ENCODE results near the gene MCCD1.

MCCD1 gene

GRCh38 chr6:31528307-31528777 is 420 bp upstream of the MCCD1 start:
- no peaks in the 10 kb centered on the region for H3K9me3 ChIP-seq (ENCODE audit: insufficient read depth, low read depth, low read length)
- H4K20me1 ChIP-seq (ENCODE audit: insufficient read depth, low read length, poor library complexity, severe bottlenecking), result peaks cover 40% of the 10 kb centered on the region
- no peak overlapping the region for H3K9ac ChIP-seq (ENCODE audit: low read depth, low read length, poor library complexity, severe bottlenecking)
- H3F3A ChIP-seq (ENCODE audit: low read depth), result peaks cover 2% of the 10 kb centered on the region; the same call in 1 of the 2 replicates
- H3K79me2 ChIP-seq (ENCODE audit: insufficient read depth, low read length), result peaks cover 28% of the 10 kb centered on the region
- H3K9me2 ChIP-seq (replicated peaks; ENCODE audit: low read depth, low read length), result no peaks in the 10 kb centered on the region
- no peak overlapping the region for H3K4me3 ChIP-seq (ENCODE audit: low read length, poor library complexity, severe bottlenecking)
- H2AFZ ChIP-seq (ENCODE audit: low read length), result no peak overlapping the region
- H3K4me2 ChIP-seq (ENCODE audit: low read depth, low read length, poor library complexity, severe bottlenecking), result no peak overlapping the region
- peaks cover 45% of the 10 kb centered on the region for H3K36me3 ChIP-seq (ENCODE audit: insufficient read depth, low read length)
- H3K4me1 ChIP-seq (ENCODE audit: insufficient read depth, low read length, poor library complexity, severe bottlenecking), result peaks cover 5% of the 10 kb centered on the region
- TF ChIP-seq CTCF (conservative IDR thresholded peaks at IDR 0.05; ENCODE audit: low read length) (no peak), EZH2phosphoT487 (IDR thresholded peaks at IDR 0.05; ENCODE audit: borderline replicate concordance) (no peak)
- no peaks in the 10 kb centered on the region for H3K27me3 ChIP-seq (ENCODE audit: insufficient read depth, low read length, poor library complexity, severe bottlenecking)

GRCh38 chr6:31529329-31530150 is 778 bp downstream of the MCCD1 start:
- Histone ChIP-seq H3K36me3 (ENCODE audit: insufficient read depth, low read length) (peaks cover 57% of the 10 kb centered on the region), H4K20me1 (ENCODE audit: insufficient read depth, low read length, poor library complexity, severe bottlenecking) (peaks cover 52% of the 10 kb centered on the region), H3K9me3 (ENCODE audit: insufficient read depth, low read depth, low read length) (no peaks in the 10 kb centered on the region), H2AFZ (ENCODE audit: low read length) (no peak overlapping the region), H3F3A (ENCODE audit: low read depth) (peaks cover 2% of the 10 kb centered on the region; the same call in 1 of the 2 replicates), H3K9me2 (replicated peaks; ENCODE audit: low read depth, low read length) (no peaks in the 10 kb centered on the region), H3K4me3 (ENCODE audit: low read length, poor library complexity, severe bottlenecking) (no peak overlapping the region), H3K27me3 (ENCODE audit: insufficient read depth, low read length, poor library complexity, severe bottlenecking) (no peaks in the 10 kb centered on the region), H3K79me2 (ENCODE audit: insufficient read depth, low read length) (peaks cover 40% of the 10 kb centered on the region), H3K4me2 (ENCODE audit: low read depth, low read length, poor library complexity, severe bottlenecking) (no peak overlapping the region), H3K9ac (ENCODE audit: low read depth, low read length, poor library complexity, severe bottlenecking) (no peak overlapping the region), H3K4me1 (ENCODE audit: insufficient read depth, low read length, poor library complexity, severe bottlenecking) (peaks cover 17% of the 10 kb centered on the region)
- TF ChIP-seq EZH2phosphoT487 (IDR thresholded peaks at IDR 0.05; ENCODE audit: borderline replicate concordance), result no peak
- no peak for TF ChIP-seq CTCF (conservative IDR thresholded peaks at IDR 0.05; ENCODE audit: low read length)

GRCh38 chr6:31530659-31531058 is 1.9 kb downstream of the MCCD1 start:
- H3K9me3 ChIP-seq (ENCODE audit: insufficient read depth, low read depth, low read length), result no peaks in the 10 kb centered on the region
- peaks cover 63% of the 10 kb centered on the region for H4K20me1 ChIP-seq (ENCODE audit: insufficient read depth, low read length, poor library complexity, severe bottlenecking)

More at GRCh38 chr6:31530659-31531058, 1.9 kb downstream of the MCCD1 start:
- Histone ChIP-seq H3F3A (ENCODE audit: low read depth) (peaks cover 2% of the 10 kb centered on the region; the same call in 1 of the 2 replicates), H2AFZ (ENCODE audit: low read length) (no peak overlapping the region), H3K9me2 (replicated peaks; ENCODE audit: low read depth, low read length) (no peaks in the 10 kb centered on the region), H3K4me2 (ENCODE audit: low read depth, low read length, poor library complexity, severe bottlenecking) (no peak overlapping the region), H3K27me3 (ENCODE audit: insufficient read depth, low read length, poor library complexity, severe bottlenecking) (no peaks in the 10 kb centered on the region), H3K9ac (ENCODE audit: low read depth, low read length, poor library complexity, severe bottlenecking) (no peak overlapping the region), H3K36me3 (ENCODE audit: insufficient read depth, low read length) (peaks cover 68% of the 10 kb centered on the region), H3K4me1 (ENCODE audit: insufficient read depth, low read length, poor library complexity, severe bottlenecking) (peaks cover 20% of the 10 kb centered on the region), H3K4me3 (ENCODE audit: low read length, poor library complexity, severe bottlenecking) (no peak overlapping the region), H3K79me2 (ENCODE audit: insufficient read depth, low read length) (peaks cover 52% of the 10 kb centered on the region)
- TF ChIP-seq EZH2phosphoT487 (IDR thresholded peaks at IDR 0.05; ENCODE audit: borderline replicate concordance), result no peak

Data from Loucy (cell line).